Activated T-helper 2 cell treated with anti-CD3 and anti-CD28 coated beads, Interferon-gamma antibody, Interleukin-2, Interleukin-4, amounts not matched to agents 10 μg/mL and 5 μg/mL and 100 μg/mL, durations not matched to agents 14 hours and 24 hours and 36 hours (primary cell): ENCODE measurements around the gene SLC39A7. TPM values are rescaled to one million over a fixed set of nuclear protein-coding genes. Genes with fewer than 3 reads are reported as not detected.

Experiments
- DNase-seq: peaks from one replicate; pipeline ENCODE4 v3.0.0; 2021; ENCODE audit warnings: low spot score
- H3K27ac Mint-ChIP-seq: one replicate; pipeline ENCODE4 v1.8.0; 2021; ENCODE audit warnings: mixed read lengths
- H3K27me3 Mint-ChIP-seq: one replicate; pipeline ENCODE4 v1.8.0; 2021; ENCODE audit warnings: low read depth, mixed read lengths
- H3K36me3 Mint-ChIP-seq: one replicate; pipeline ENCODE4 v1.8.0; 2021; ENCODE audit warnings: low read depth, mixed read lengths
- H3K4me1 Mint-ChIP-seq: one replicate; pipeline ENCODE4 v1.8.0; 2021; ENCODE audit warnings: low read depth, mixed read lengths
- H3K4me3 Mint-ChIP-seq: one replicate; pipeline ENCODE4 v1.8.0; 2021; ENCODE audit warnings: low read depth, mild to moderate bottlenecking, moderate library complexity, mixed read lengths
- H3K9me3 Mint-ChIP-seq: one replicate; pipeline ENCODE4 v1.8.0; 2021; ENCODE audit warnings: mixed read lengths
- intact Hi-C: fragments of 100-400 bp; cut with micrococcal nuclease; formaldehyde crosslinking; loops from one replicate; pipeline ENCODE4 v1.15.1; 2023
- total RNA-seq: library from RNA; stranded (reverse); gene quantifications from 2 replicates; pipeline ENCODE4 v1.2.3, GENCODE V29; 2022

SLC39A7 gene, protein sequence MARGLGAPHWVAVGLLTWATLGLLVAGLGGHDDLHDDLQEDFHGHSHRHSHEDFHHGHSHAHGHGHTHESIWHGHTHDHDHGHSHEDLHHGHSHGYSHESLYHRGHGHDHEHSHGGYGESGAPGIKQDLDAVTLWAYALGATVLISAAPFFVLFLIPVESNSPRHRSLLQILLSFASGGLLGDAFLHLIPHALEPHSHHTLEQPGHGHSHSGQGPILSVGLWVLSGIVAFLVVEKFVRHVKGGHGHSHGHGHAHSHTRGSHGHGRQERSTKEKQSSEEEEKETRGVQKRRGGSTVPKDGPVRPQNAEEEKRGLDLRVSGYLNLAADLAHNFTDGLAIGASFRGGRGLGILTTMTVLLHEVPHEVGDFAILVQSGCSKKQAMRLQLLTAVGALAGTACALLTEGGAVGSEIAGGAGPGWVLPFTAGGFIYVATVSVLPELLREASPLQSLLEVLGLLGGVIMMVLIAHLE
- 63.8 and 69.6 TPM in 2 replicates for total RNA-seq

- Mint-ChIP-seq H3K27me3 (no peaks in the 10 kb centered on the region), H3K4me3 (peak within 1 kb of the TSS; percentile 100), H3K4me1 (peaks cover 50% of the 10 kb centered on the region), H3K36me3 (peaks cover 59% of the 10 kb centered on the region), H3K9me3 (no peaks in the 10 kb centered on the region), H3K27ac (peak within 1 kb of the TSS; percentile 98)
- intact Hi-C loops: loop anchor here (1.0 to 10.0 kb wide), 6 partner anchors 70 to 1008 kb away; partner anchors contain the start of genes GPSM3, PBX2, PHF1 and PSMB8
- peak; percentile 97 for DNase-seq
Observed at GRCh38 chr6:33200219-33201146, at the start of gene SLC39A7, which contains the start of gene RXRB. Gene SLC39A7, plus strand, starts transcription at chr6:33200867. Its CDS starts 379 bp downstream, at chr6:33201246. Gene RXRB, minus strand, starts transcription at chr6:33200665. Its CDS starts 189 bp downstream, at chr6:33200476.

DNA sequence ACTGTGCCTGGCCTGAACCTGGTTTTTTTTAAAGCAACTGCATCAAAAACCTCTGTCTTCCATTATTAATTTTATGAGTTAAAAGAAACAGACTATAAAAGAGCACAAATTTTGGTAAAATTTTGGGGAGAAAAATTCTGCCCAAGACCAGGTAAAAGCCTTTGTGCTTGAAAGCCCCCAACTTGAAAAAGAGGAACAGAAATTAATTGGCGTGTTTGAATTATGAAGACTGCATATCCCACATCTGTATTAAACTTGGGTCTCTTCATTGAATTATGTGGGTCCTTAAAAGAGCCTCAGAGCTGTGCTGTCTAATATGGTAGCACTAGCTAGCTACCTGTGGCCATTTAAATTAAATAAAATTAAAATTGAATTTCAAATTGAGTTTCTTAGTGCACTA, 49.6 kb upstream of the SLC39A7 start:
- Mint-ChIP-seq H3K27ac (no peak overlapping the region), H3K4me1 (no peaks in the 10 kb centered on the region), H3K4me3 (no peak overlapping the region), H3K27me3 (peaks cover 26% of the 10 kb centered on the region), H3K9me3 (peaks cover 11% of the 10 kb centered on the region), H3K36me3 (no peaks in the 10 kb centered on the region)
- intact Hi-C loops: no loop called here
- DNase-seq: no peak

DNA sequence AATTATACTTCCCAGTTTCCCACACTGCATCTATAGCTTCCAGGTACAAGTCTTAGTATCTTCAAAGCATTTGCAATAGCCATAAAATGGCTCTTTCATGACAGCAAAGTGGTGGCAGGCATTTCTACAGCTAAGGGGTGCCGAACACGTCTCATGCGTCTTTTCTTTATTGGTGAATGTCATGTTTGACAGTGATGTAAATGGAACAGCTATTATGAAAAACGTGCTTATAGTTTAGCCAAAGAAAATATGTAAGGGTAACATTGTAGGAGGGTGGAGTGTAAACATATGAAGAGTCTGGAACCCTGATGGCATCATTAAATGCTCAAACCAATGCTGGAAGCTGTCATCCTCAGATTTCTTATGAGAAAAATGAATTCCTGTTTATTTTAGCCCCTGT, 46.3 kb upstream of the SLC39A7 start:
- DNase-seq: no peak
- peaks cover 11% of the 10 kb centered on the region for H3K9me3 Mint-ChIP-seq
- H3K4me3 Mint-ChIP-seq: no peak overlapping the region
- no peak overlapping the region for H3K27ac Mint-ChIP-seq
- no peaks in the 10 kb centered on the region for H3K4me1 Mint-ChIP-seq
- H3K36me3 Mint-ChIP-seq: no peaks in the 10 kb centered on the region
- intact Hi-C loops: no loop called here
- H3K27me3 Mint-ChIP-seq: peaks cover 23% of the 10 kb centered on the region

DNA sequence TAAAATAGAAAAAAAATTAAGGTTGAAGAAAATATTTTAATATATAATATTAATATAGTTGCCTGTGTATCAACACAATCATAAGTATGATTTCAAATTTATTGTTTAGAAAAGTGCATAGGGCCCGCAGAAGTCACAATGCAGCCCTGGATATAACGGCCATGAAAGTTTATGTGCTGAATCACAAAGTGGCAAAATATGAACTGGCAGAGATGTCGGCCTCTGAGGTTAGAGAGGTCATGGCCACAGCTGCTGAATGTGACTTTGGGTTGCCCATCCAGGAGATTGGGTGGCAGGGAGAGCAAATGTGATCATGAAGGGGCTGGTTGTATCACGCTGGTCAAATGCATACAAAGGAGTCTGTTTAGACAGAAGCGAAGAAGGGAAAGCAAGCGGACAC, 44.1 kb upstream of the SLC39A7 start:
- intact Hi-C loops: no loop called here
- H3K4me3 Mint-ChIP-seq: no peak overlapping the region
- H3K36me3 Mint-ChIP-seq: no peaks in the 10 kb centered on the region
- H3K27me3 Mint-ChIP-seq: peaks cover 14% of the 10 kb centered on the region
- no peak overlapping the region for H3K27ac Mint-ChIP-seq
- peaks cover 8% of the 10 kb centered on the region for H3K4me1 Mint-ChIP-seq
- peaks cover 11% of the 10 kb centered on the region for H3K9me3 Mint-ChIP-seq
- no peak for DNase-seq

GRCh38 chr6:33156964-33157363, 43.7 kb upstream of the SLC39A7 start:
- Mint-ChIP-seq H3K4me3 (no peak overlapping the region), H3K36me3 (no peaks in the 10 kb centered on the region), H3K27ac (no peak overlapping the region), H3K4me1 (peaks cover 12% of the 10 kb centered on the region), H3K27me3 (peaks cover 14% of the 10 kb centered on the region), H3K9me3 (peaks cover 7% of the 10 kb centered on the region)
- intact Hi-C loops: no loop called here
- no peak for DNase-seq

DNA sequence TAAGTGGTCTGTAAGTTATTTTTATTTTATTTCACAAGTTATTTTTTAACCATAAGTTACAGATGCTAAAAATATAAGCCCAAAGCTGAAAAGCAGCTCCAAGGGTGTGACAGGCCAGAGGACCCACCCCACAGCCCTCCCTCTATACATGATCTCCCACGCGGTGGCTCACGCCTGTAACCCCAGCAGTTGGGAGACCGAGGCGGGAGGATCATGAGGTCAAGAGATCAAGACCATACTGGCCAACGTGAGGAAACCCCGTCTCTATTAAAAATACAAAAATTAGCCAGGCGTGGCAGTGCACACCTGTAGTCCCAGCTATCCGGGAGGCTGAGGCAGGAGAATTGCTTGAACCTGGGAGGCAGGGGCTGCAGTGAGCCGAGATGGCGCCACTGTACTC, 40.6 kb upstream of the SLC39A7 start:
- no peak overlapping the region for H3K4me3 Mint-ChIP-seq
- DNase-seq: no peak
- peaks cover 14% of the 10 kb centered on the region for H3K4me1 Mint-ChIP-seq
- no peaks in the 10 kb centered on the region for H3K36me3 Mint-ChIP-seq
- intact Hi-C loops: loop anchor here (5.0 kb wide), 1 partner anchor 33 kb away; no protein-coding TSS in a partner anchor
- H3K27me3 Mint-ChIP-seq: peaks cover 3% of the 10 kb centered on the region
- H3K27ac Mint-ChIP-seq: no peak overlapping the region
- no peaks in the 10 kb centered on the region for H3K9me3 Mint-ChIP-seq

DNA sequence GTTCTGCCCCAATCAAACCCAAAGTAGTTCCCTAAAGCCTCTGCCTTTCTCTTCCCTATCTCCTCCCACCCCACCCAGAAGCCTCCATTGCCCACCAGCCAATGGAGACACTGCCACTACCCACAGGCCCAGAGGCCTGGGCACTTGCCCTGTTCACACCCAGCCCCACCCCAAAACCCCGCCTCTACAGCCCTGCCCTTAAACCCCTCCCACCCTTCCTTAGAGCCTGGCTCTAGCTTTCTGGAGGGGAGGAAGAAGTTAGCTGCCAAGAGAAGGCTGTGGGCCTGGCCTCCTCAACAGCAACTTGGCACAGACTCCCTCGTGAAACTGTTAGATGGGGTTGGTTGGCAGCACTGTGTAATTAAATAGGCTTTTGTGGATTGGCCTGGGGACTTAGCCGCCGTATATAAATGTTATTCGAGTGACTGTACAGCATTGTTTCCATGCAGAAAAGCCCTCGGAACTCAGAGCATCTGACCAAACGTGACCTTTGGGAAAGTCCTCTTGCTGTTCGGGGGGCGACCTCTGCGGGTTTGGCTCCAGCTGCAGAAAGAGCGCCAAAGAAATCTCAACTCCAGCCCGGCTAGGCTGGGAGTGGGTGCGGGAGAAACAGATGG, 39.8 kb upstream of the SLC39A7 start:
- H3K4me3 Mint-ChIP-seq: no peak overlapping the region

GRCh38 chr6:33161354-33162331, 39.0 kb upstream of the SLC39A7 start:
- H3K36me3 Mint-ChIP-seq: no peaks in the 10 kb centered on the region
- intact Hi-C loops: loop anchor here (1.0 to 5.0 kb wide), 3 partner anchors 34 to 87 kb away; no protein-coding TSS in a partner anchor
- peak overlapping the region; percentile 83 for H3K4me3 Mint-ChIP-seq
- peaks cover 14% of the 10 kb centered on the region for H3K4me1 Mint-ChIP-seq
- no peaks in the 10 kb centered on the region for H3K9me3 Mint-ChIP-seq
- DNase-seq: peak; percentile 77
- H3K27ac Mint-ChIP-seq: peak overlapping the region; percentile 80
- H3K27me3 Mint-ChIP-seq: peaks cover under 1% of the 10 kb centered on the region

More for the DNA sequence above, 39.8 kb upstream of the SLC39A7 start:
- peaks cover 14% of the 10 kb centered on the region for H3K4me1 Mint-ChIP-seq
- intact Hi-C loops: loop anchor here (1.0 to 5.0 kb wide), 3 partner anchors 34 to 87 kb away; no protein-coding TSS in a partner anchor
- H3K9me3 Mint-ChIP-seq: no peaks in the 10 kb centered on the region
- no peak overlapping the region for H3K27ac Mint-ChIP-seq
- no peaks in the 10 kb centered on the region for H3K36me3 Mint-ChIP-seq
- no peak for DNase-seq
- peaks cover 3% of the 10 kb centered on the region for H3K27me3 Mint-ChIP-seq

GRCh38 chr6:33163540-33163939, 37.1 kb upstream of the SLC39A7 start:
- DNase-seq: no peak
- H3K9me3 Mint-ChIP-seq: no peaks in the 10 kb centered on the region
- intact Hi-C loops: loop anchor here (5.0 kb wide), 1 partner anchor 36 kb away; no protein-coding TSS in a partner anchor
- no peaks in the 10 kb centered on the region for H3K27me3 Mint-ChIP-seq
- no peak overlapping the region for H3K27ac Mint-ChIP-seq
- no peak overlapping the region for H3K4me3 Mint-ChIP-seq
- peaks cover 14% of the 10 kb centered on the region for H3K4me1 Mint-ChIP-seq
- no peaks in the 10 kb centered on the region for H3K36me3 Mint-ChIP-seq

DNA sequence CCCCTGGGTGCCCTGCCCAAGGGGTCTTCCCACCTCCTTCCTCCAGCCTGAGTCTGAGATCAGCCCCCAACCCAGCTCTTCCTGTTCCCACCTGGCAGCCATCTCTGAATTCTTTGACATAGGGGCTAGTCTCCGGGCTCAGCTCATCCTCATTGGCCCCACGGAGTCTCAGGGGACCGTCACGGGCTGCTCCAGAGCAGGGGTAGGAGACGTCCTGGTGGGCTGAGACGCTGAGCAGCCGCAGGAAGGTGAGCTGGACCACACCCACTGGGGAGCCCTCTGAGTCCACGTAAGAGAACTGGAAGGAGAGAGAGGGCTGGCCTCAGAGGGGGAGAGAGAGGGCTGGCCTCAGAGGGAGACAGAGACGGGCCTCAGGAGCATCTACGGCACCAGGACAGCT, 36.5 kb upstream of the SLC39A7 start:
- no peaks in the 10 kb centered on the region for H3K36me3 Mint-ChIP-seq
- no peak overlapping the region for H3K4me3 Mint-ChIP-seq
- H3K27me3 Mint-ChIP-seq: no peaks in the 10 kb centered on the region
- no peak for DNase-seq
- no peak overlapping the region for H3K27ac Mint-ChIP-seq
- peaks cover 14% of the 10 kb centered on the region for H3K4me1 Mint-ChIP-seq
- intact Hi-C loops: loop anchor here (5.0 kb wide), 1 partner anchor 37 kb away; no protein-coding TSS in a partner anchor
- no peaks in the 10 kb centered on the region for H3K9me3 Mint-ChIP-seq

DNA sequence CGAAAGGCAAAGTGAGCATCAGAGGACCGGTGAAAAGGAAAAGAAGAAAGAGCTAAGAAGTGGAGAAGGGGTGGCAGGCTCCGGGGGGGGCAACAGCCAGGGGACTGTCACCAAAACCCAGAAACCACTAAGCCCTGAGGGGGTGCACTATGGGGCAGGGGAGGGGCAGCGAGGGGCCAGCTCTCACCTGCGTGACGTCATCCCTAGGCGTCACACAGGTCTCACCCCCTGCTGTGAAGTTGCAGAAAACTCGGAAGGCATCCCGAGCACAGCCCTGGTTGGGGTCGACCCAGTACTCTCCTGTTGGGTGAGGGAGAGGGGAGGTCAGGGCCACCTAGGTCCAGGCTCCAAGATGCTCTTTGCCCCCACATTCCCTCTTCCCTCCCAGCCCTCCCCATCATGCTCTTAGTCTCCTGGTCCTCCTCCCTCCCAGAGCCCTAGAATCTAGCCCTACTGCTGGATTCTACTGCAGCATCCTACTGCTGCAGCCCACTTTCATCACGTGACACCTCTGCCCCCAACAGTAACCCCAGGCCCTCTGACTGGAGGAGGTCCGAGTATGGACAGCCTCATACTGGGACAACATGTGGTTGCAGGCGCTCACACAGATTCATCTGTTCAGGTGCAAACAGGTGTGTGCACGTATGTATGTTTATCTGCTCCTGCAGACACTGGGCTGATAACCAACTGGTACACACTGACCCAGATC, 35.8 kb upstream of the SLC39A7 start:
- no peak for DNase-seq
- Mint-ChIP-seq H3K36me3 (no peaks in the 10 kb centered on the region), H3K4me1 (peaks cover 14% of the 10 kb centered on the region), H3K27me3 (no peaks in the 10 kb centered on the region), H3K27ac (no peak overlapping the region), H3K4me3 (no peak overlapping the region), H3K9me3 (no peaks in the 10 kb centered on the region)
- intact Hi-C loops: loop anchor here (5.0 kb wide), 1 partner anchor 38 kb away; no protein-coding TSS in a partner anchor
